Testis (tissue), 3 donors: ENCODE data around the gene APOB. TPM values are rescaled to one million over a fixed set of nuclear protein-coding genes. Genes with fewer than 3 reads are reported as not detected.

Experiments used
- DNase-seq: peaks from one replicate; pipeline ENCODE4 v3.0.0-alpha.2; 2019
- H3K27ac ChIP-seq, 2 donors: fragments of 200-600 bp; sonication (generic); one replicate each; pipeline ENCODE4 v1.5.1; 2019
- H3K27me3 ChIP-seq: fragments of 200-600 bp; sonication (generic); one replicate; pipeline ENCODE4 v1.5.1; 2019
- H3K36me3 ChIP-seq: fragments of 200-600 bp; sonication (generic); one replicate; pipeline ENCODE4 v1.5.1; 2017; ENCODE audit warnings: low read depth; ENCODE audit errors: missing control alignments
- H3K4me1 ChIP-seq: fragments of 200-600 bp; sonication (generic); one replicate; pipeline ENCODE4 v1.5.1; 2019
- H3K4me3 ChIP-seq, 2 donors: fragments of 200-600 bp; sonication (generic); one replicate each; pipeline ENCODE4 v1.5.1; 2017 to 2019
- H3K9me3 ChIP-seq: fragments of 200-600 bp; sonication (generic); one replicate; pipeline ENCODE4 v1.5.1; 2017
- POLR2A ChIP-seq: fragments of 450-650 bp; IDR thresholded peaks from one replicate; pipeline ENCODE4 v1.6.1; 2017; ENCODE audit warnings: antibody characterized with exemption, mild to moderate bottlenecking, moderate library complexity
- WGBS, 2 donors: methylation state at CpG; one replicate each; pipeline ENCODE4 v1.1.5; 2018; 5-methylcytosine and 5-hydroxymethylcytosine counted together
- intact Hi-C: fragments of 100-400 bp; cut with DNase I; formaldehyde crosslinking; loops from one replicate; pipeline ENCODE4 v1.15.1; 2023; ENCODE audit warnings: low total_unique reads
- polyA plus RNA-seq: library from polyadenylated mRNA; stranded (reverse); fragments of 350-450 nt; fragmentation: Illumina TruSeq; extraction: RNeasy Lipid Tissue Mini Kit (QIAGEN cat#74804); gene quantifications from one replicate; pipeline ENCODE4 v1.2.3, GENCODE V29; 2014; ENCODE audit warnings: low read depth, low replicate concordance; ENCODE audit not compliant: insufficient read depth
- total RNA-seq, 2 donors: library from RNA; depleted of rRNA; stranded (reverse); fragments of >200 nt; gene quantifications; one replicate each; pipeline ENCODE4 v1.2.3, GENCODE V29; 2016
- TF ChIP-seq, protein P1 (sequence below), 3 experiments: fragments of 450-650 bp in 2 of 3; fragments of 200-600 bp in 1 of 3; sonication (generic) in 1 of 3; IDR thresholded peaks; one replicate each; pipeline ENCODE4 v1.5.1; 2016 to 2019; ENCODE audit warnings: antibody characterized with exemption in 3 of 3, mild to moderate bottlenecking in 2 of 3, moderate library complexity in 1 of 3

Gene APOB
- total and polyA plus RNA-seq, 3 donors from 2014 or later, result 0.30 to 0.81 (median 0.39) TPM

DNA sequence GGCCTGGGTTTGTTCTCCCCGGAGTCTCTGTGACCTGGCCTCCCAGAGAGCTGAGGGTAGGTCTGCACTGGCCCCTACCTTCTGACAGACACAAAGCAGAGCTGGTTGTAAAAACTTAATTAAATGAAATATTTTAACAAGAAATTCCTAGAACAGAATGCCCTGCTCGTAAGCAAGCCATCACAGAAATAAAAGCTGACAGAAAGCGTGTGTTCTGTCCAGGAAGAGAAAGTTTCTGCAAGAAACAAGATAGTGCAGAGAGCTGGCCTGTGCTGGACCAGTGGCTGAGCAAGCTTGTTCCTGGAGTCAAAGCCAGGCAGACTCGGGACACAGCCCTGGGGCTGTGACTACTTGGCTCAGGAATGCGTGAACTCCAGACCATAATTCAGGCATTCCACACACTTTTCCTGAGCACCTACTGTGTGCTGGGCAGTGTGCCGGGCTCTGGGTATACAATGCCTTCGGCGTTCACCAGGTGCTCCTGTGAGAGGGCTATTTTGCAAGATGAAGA, 51.6 kb downstream of the APOB start:
- intact Hi-C loops, result no loop called here
- Histone ChIP-seq H3K27me3 (no peaks in the 10 kb centered on the region), H3K4me3 (no peak overlapping the region), H3K27ac (no peak overlapping the region), H3K9me3 (no peaks in the 10 kb centered on the region), H3K4me1 (no peaks in the 10 kb centered on the region), H3K36me3 (no peaks in the 10 kb centered on the region)
- DNase-seq, result peak; percentile 37
- 41 to 46% methylated on average over 8 of the region's 8 CpGs for WGBS, 2 donors
- TF ChIP-seq, protein P1, sequence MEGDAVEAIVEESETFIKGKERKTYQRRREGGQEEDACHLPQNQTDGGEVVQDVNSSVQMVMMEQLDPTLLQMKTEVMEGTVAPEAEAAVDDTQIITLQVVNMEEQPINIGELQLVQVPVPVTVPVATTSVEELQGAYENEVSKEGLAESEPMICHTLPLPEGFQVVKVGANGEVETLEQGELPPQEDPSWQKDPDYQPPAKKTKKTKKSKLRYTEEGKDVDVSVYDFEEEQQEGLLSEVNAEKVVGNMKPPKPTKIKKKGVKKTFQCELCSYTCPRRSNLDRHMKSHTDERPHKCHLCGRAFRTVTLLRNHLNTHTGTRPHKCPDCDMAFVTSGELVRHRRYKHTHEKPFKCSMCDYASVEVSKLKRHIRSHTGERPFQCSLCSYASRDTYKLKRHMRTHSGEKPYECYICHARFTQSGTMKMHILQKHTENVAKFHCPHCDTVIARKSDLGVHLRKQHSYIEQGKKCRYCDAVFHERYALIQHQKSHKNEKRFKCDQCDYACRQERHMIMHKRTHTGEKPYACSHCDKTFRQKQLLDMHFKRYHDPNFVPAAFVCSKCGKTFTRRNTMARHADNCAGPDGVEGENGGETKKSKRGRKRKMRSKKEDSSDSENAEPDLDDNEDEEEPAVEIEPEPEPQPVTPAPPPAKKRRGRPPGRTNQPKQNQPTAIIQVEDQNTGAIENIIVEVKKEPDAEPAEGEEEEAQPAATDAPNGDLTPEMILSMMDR (IDR thresholded peaks at IDR 0.05), result no peak
- TF ChIP-seq POLR2A, result no peak

DNA sequence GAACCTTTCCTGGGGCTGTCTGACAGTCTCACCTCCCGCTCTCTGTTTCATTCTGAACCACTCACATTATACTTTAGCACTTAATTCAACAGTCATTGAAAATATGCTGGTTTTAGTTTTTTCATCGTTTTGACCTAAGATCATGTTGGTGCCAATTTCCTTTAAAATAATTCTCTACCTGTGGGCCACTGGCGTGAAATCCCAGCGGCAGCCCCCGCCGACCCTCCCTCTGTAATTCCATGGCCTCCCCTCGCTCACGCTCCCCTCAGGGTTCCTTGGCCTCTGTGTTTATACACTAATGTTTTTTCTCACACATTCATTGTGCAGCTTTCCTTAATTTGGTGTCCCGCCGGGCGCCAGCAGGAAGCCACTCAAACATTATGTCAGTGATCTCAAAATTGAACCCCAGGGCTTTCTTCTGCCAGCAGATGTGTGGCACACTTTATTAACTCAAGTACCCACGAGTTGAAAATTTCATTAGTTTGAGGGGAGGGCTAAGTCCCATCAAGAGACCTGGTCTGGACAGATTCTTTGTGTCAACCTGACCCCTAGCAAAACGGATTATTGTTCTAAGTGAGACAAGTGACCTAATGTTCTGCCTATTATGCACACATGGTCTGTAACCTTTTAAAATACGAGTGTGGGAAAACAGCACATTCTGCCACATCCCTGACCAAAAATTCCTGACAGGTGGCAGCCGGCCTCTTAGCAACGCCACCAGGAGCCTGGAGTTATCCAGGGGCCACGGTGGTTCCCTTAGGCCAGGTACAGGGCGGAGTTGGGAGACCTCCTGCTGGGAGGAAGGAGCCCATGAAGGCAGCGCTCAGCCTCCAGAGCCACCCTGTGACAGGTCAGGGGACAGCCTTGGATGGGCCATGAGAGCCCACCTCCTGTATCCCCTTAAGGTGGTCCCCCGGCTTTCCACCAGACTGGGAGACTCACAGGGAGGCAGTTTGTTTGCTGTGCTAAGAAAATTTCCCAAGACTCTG, 53.1 kb downstream of the APOB start:
- intact Hi-C loops, result no loop called here
- DNase-seq, result no peak
- H3K4me1 ChIP-seq, result no peaks in the 10 kb centered on the region
- H3K27ac ChIP-seq, result no peak overlapping the region
- no peak overlapping the region for H3K4me3 ChIP-seq
- WGBS, 2 donors, result 88 to 92% methylated on average over 17 to 20 of the region's 20 CpGs
- no peaks in the 10 kb centered on the region for H3K36me3 ChIP-seq
- no peak for TF ChIP-seq POLR2A
- TF ChIP-seq, protein P1 (IDR thresholded peaks at IDR 0.05), result no peak
- H3K9me3 ChIP-seq, result no peaks in the 10 kb centered on the region
- no peaks in the 10 kb centered on the region for H3K27me3 ChIP-seq

DNA sequence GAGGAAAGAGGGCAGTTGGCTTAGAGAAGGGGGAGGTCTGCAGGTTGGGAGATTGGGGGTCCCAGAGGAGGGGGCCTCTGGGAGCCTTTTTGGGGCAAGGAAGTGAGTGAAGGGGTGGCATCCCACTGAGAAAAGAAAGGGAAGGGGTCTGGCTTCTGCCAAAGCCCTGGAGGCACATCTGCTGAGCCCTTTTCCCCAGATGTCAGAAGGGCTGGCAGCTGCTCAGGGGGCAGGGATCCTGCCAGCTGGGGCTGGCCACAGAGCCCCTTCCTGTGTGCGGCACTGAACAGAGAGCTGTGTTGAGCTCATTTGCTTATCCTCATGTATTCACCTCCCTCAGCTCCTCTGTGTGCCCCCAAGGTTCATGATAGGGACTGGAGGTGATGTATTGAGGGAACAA, 54.5 kb downstream of the APOB start:
- Histone ChIP-seq H3K9me3 (no peaks in the 10 kb centered on the region), H3K4me1 (no peaks in the 10 kb centered on the region), H3K4me3 (no peak overlapping the region), H3K27me3 (no peaks in the 10 kb centered on the region), H3K27ac (no peak overlapping the region), H3K36me3 (no peaks in the 10 kb centered on the region)
- TF ChIP-seq, protein P1 (IDR thresholded peaks at IDR 0.05), result no peak
- TF ChIP-seq POLR2A, result no peak
- whole genome bisulfite sequencing, 2 donors, result 94% methylated on average over 1 of the region's 1 CpG; no CpG with 5 or more reads in 1 of the 2 donors
- intact Hi-C loops, result no loop called here
- no peak for DNase-seq

DNA sequence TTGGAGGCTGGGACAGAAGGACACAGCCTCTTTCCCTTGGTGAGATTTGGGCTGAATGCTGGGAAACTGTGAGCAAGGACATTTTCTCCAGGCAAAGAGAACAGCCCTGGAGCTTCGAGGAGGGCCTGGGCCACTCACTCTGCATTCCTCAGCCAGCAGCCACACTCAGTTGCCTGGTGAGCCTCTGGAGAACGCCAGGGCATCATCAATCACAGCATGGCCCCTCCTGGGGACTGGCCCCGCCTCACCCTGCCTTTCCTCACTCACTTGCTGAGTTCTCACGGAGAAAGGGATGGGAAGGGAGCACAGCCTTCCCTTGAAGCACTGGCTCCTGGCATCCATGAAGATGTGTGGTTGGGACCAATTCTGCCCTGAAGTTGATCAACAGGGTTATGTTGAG, 55.0 kb downstream of the APOB start:
- Histone ChIP-seq H3K36me3 (no peaks in the 10 kb centered on the region), H3K4me1 (no peaks in the 10 kb centered on the region), H3K27me3 (no peaks in the 10 kb centered on the region), H3K4me3 (no peak overlapping the region), H3K9me3 (no peaks in the 10 kb centered on the region), H3K27ac (no peak overlapping the region)
- DNase-seq, result no peak
- intact Hi-C loops, result no loop called here
- TF ChIP-seq, protein P1 (IDR thresholded peaks at IDR 0.05), result no peak
- no peak for TF ChIP-seq POLR2A
- 77 to 80% methylated on average over 3 to 4 of the region's 4 CpGs for WGBS, 2 donors
